ENCODE data around the gene GSTK1. TPM values are rescaled to one million over a fixed set of nuclear protein-coding genes. Genes with fewer than 3 reads are reported as not detected.
"Not testable (repeated sequence)": the region's sequence is repeated elsewhere in the genome, so short reads cannot be mapped to it uniquely, and the experiment has no call there.

The GSTK1 gene
- total RNA-seq, result 261 TPM

DNA sequence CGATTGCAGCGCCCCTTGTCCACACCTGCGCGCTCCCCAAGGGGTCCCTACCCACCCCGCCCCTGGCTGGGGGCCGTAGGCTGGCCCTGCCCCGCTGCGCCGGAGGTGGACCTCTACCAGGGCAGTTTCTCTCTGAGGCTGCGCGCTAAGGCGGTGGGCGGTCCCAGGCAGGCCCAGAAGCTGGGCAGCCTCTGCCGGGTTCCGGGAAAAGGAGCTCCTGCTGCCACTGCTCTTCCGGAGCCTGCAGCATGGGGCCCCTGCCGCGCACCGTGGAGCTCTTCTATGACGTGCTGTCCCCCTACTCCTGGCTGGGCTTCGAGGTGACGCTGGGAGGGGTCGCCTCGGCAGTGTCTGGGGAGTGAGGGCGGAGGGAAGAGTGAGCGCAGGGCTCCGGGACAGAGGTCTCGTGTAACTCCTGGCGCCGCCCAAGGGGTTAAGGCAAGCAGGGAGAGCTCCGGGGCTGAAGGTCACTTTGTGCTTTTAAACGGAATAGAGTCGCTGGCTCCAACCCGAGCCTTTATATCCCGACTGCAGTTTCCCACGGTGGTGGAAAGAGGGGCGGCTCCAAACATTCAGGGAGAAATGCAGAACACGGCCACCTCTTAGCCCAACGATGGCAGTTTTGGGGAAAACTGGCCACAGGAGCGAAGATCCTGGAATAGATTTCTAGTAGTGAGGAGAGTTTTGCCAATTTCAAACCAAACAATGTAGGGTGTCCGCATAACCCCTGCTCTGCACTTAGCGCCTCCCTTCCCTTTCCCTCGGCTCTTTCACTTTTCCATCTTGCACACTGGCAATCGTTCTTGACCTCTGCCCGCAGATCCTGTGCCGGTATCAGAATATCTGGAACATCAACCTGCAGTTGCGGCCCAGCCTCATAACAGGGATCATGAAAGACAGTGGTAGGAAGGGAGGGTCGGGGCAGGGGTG, at the start of gene GSTK1:
GSTK1 (plus strand) TSS at position 176 of the 930 bp plus-strand sequence; CDS start at position 249, 73 bp downstream.
- ATAC-seq, result peak; percentile 90
- peak; percentile 92 for DNase-seq (ENCODE audit: low spot score)

DNA sequence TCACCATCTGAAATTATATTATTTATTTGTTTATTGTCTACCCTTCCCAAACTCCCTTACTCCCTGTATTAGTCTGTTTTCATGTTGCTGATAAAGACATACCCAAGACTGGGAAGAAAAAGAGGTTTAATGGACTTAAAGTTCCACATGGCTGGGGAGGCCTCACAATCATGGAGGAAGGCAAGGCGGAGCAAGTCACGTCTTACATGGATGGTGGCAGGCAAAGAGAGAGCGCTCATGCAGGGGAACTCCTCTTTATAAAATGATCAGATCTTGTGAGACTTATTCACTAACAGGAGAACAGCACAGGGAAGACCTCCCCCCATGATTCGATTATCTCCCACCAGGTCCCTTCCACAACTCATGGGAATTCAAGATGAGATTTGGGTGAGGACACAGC, 49.8 kb upstream of the GSTK1 start:
- not testable (repeated sequence) for ATAC-seq

DNA sequence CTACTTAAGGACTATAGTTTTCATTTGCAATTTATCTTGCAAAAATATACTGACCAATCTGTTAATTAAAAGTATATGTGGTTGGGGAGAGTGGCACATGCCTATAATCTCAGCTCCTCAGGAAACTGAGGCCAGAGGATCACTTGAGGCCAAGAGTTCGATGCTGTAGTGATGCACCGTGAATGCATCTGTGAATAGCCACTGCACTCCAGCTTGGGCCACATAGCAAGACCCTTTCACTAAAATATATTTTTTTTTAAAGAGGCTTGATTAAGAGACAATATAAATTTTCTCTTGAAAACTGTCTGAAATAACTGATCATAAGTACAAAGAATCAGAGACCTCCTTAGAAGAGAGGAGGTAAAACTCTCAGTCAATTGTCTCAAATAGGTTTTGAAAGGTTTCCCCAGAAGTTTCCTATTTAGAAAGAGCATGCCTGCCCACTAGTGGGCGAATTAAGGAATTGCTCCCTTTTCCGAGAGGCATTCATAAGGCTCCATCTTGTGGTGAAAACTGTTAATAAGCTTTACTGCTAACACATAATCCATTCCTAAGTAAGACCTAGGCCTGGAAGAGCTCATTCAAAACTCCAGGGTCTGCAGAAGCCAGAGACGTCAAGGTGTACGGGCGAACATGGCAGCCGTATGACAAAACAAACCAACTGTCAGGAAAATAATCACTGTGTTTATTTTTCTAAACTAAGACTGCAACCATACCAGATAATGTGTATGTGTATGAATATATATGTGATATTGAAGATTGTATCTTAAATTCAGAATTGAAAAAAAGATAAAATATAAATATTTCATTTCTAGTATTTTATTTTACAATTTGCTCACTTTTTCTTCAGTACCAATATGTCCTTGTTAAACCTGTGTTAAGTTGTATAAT, 48.2 kb upstream of the GSTK1 start:
- DNase-seq (ENCODE audit: low spot score), result no peak
- peak; percentile 100 for ATAC-seq

More for the DNA sequence above, 49.8 kb upstream of the GSTK1 start:
- not testable (repeated sequence) for DNase-seq (ENCODE audit: low spot score)

DNA sequence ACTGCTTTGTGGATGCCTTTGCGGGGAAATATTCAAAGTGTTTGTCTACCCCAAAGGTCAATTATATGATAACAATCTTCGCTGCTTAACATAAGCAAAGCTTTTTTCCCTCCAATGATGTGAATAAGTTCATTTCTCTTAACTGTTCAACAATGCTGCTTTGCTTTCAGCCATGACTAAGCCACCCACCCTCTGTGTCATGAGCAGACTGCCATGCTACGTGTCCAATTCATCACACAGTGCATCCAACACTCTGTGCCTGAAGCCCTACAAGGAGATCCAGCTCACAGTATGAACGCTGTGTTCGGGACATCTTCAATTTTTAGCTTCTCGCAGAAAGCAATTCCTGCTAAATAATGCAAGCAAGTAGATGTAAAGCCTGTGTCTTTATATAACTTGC, 47.1 kb upstream of the GSTK1 start:
- ATAC-seq, result no peak

DNA sequence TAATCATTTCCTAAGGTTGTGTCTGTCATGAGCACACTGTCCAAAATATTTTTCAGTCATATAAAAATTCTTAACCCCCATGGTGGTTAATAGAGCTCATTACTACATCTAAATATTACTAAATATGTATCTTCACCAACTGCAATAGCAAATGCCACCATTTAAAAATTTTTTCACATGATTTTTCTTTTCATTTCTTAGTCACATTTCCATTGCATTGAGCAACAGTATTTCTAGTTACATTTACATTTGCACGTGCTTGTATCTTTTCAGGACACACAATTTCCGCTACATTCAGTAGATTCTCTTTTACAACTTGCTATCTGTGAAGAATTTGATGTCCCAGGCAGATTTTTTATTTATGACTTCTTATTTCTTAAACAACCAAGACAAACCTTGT, 46.6 kb upstream of the GSTK1 start:
- ATAC-seq (no peak), DNase-seq (ENCODE audit: low spot score) (no peak)

More for the DNA sequence above, 47.1 kb upstream of the GSTK1 start:
- DNase-seq (ENCODE audit: low spot score), result no peak

DNA sequence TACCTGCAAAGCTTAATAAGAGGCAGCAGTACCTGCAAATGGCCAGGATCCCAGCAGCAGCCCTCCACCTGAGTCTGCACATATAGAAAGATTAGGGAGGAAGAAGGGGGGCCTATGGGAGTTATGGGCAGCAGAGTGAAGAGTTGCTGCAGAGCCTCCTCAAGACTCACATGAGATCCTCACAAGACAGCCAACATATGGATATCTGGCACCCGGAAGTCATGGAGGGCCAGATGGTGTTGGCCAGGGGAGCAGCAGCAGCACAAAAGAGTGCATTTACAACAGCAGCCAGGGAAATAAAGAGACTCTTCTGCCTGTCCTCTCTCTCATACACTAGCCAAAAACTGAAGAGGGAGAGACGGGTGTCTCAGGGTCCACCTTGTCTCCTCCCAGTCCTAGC, 45.4 kb upstream of the GSTK1 start:
- ATAC-seq, result no peak
- no peak for DNase-seq (ENCODE audit: low spot score)

DNA sequence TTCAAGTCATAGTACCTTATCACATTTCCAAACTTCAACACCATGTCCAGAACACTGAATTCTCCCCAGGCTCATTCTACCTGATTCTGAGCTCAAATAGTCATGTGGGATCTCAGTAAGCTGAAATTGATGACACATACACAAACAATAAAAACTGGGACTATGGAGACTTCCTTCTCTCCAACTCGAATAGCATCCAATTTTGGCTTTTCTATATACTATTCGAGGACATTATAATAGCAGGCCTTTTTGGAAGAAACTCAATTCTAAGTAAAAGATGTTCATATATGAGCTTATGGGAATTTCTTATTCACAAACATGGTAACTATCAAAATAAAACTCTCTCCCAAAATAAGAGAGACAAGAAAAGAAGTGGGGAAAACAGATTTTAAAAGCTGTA, 42.0 kb upstream of the GSTK1 start:
- DNase-seq (ENCODE audit: low spot score), result no peak
- no peak for ATAC-seq

DNA sequence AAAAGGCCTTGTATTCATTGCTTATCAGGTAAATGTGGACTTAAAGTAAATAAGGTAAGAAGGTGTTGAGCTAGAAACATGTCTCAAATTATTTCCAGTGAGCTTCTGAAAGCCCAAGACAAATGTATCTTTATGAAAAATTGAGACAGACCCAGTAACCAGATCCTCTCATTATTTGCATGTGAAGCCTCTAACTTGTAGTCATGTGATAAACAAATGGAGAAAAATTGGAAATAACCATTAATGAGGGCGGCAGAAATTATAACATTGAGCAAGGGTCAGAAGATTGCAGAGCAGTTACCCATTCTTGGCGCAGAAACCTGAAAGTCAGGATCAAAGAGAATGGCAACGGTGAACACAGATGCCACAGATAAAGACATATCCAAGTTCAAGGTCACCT, 41.5 kb upstream of the GSTK1 start, which contains the start of gene TAS2R40:
TAS2R40 (plus strand) TSS at position 301 of the 400 bp plus-strand sequence; CDS start at position 343, 42 bp downstream.
- no peak for ATAC-seq
- no peak for DNase-seq (ENCODE audit: low spot score)

DNA sequence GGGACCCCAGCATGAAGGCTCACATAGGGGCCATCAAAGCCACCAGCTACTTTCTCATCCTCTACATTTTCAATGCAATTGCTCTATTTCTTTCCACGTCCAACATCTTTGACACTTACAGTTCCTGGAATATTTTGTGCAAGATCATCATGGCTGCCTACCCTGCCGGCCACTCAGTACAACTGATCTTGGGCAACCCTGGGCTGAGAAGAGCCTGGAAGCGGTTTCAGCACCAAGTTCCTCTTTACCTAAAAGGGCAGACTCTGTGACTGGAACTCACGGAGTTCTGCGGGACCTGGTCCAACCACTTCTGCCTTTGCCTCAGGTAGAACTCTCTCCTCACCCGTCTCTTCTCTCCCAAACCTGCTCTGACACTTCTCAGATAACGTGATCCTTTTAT, 40.5 kb upstream of the GSTK1 start:
- ATAC-seq (peak; percentile 20), DNase-seq (ENCODE audit: low spot score) (no peak)

DNA sequence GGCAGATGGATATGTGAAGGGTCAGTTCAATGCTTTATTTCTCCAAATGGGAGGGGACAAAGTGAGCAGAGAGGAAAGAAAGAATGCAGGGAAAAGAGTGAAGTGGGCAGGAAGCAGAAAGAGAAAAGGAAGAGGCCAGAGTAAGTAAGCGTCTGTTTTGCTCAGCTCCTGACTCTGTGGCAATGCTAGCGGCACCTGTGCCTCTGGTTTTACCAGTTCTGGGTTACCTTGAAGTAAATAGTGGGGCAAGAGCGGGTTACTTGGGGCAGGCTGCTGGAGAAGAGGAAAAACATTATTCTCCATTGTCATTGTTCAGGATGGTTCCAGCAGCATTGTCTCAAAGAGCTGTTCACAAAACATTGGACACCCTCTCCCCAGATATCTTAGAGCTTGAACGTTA, 39.5 kb upstream of the GSTK1 start:
- DNase-seq (ENCODE audit: low spot score), result no peak
- no peak for ATAC-seq

DNA sequence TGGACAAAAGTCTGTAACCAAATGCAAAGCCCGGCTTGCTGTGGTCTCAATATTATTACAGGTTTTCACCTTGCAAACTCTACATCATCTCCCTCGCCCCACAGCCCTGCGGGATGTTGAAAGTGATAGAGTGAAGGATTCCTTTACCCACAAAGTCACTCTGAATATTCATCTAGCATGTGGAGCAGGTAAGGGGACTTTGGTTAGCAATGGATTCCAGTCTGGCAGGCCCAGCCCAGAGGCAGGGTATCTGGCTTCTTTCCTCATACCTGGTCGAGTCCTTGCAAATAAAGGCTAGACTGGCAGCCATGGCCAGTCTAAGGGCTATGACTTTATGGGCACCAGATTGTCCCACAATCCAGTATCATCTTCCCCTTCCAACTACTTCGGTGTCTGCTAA, 38.2 kb upstream of the GSTK1 start:
- ATAC-seq (no peak), DNase-seq (ENCODE audit: low spot score) (no peak)

DNA sequence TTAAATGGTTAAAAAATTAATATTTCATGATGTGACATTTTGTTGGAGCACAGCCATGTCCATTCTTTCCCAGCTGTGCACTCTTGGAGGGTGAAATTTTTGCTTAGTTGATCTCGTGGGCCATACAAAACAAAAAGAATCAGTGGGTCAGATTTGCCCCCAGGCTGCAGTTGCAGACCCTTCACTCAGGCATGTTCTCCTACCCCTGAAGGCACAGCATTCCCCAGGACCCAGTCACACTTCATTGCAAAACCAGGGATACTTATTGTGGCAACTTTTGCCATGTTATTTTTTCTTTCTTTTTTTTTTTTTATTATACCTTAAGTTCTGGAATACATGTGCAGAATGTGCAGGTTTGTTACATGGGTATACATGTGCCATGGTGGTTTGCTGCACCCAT, 35.4 kb upstream of the GSTK1 start:
- ATAC-seq, result no peak
- no peak for DNase-seq (ENCODE audit: low spot score)

DNA sequence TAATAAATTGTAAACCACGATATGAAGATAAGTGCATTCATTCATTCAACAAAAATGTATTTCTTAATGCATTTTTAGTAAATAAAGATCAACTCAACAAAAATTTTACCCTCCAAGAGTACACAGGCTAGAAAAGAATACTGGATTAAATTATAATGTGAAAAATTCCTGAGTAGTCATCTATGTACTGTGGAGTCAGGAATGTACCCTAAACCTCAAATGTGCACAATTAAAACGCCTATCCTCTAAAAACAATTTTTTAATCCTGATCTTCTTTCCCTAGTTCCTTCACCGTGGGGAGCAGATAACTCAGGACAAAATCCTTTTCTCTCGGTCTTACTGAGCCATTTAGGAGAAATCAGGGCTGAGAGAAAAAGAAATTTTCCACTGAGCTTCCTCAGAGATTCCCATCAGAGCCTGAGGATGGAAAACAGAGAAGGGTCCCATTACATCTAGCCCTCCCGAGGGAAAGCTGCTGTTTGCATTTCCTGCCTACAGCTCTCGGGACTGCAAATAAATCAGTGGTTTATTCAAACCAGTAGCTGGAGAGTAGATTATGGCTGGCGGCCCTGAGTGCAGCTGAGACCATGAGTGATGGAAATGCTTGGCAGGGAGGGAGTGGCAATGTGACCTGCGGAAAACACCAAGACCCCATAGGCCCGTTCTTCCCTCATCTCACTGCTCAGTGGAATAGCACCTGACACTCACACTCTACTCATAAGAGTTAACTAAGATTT, 34.0 kb upstream of the GSTK1 start:
- no peak for DNase-seq (ENCODE audit: low spot score)
- ATAC-seq, result no peak

DNA sequence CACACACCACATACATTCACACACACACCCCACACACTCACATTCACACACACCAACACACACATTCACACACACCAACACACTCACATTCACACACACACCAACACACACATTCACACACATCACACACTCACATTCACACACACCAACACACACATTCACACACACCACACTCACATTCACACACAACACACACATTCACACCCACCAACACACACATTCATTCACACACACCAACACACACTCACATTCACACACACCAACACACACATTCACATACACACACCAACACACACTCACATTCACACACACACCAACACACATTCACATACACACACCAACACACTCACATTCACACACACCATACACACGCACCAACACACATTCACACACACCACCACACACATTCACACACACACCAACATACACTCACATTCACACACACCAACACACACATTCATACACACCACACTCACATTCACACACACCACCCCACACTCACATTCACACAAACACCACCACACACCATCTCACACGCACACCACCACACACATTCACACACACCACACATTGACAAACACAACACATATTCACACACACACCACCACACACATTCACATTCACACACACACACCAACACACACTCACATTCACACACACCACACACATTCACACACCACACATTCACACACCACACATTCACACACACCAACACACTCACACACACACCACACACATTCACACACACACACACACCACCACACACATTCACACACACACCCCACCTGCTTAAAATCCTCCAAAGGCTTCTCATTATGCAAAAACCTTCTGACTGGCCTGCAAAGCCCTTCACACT, 32.4 kb upstream of the GSTK1 start:
- DNase-seq (ENCODE audit: low spot score) (no peak), ATAC-seq (no peak)

DNA sequence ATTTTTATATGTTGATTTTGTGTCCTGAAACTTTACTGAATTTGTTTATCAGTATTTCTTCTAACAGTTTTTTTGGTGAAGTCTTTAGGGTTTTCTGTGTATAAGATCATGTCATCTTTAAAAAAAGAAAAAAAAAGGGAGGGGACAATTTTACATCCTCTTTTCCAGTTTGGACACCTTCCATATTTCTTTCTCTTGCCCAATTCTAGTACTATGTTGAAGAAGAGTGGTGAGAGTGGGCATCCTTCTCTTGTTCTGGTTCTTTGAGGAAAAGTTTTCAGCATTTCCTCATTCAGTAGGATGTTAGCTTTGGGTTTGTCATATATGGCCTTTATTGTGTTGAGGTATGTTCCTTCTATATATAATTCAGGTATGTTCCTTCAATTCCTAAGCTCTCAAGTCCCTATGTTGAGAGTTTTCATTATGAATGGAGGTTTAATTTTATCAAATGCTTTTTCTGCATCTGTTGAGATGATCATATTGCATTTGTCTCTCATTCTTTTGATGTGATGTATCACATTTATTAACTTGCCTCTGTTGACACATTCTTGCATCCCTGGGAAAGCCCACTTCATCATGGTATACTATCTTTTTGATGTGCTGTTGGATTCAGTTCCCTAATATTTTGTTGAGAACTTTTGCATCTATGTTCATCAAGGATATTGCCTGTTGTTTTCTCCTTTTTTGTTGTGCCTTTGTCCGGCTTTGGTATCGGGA, 29.3 kb upstream of the GSTK1 start:
- ATAC-seq (no peak), DNase-seq (ENCODE audit: low spot score) (no peak)

DNA sequence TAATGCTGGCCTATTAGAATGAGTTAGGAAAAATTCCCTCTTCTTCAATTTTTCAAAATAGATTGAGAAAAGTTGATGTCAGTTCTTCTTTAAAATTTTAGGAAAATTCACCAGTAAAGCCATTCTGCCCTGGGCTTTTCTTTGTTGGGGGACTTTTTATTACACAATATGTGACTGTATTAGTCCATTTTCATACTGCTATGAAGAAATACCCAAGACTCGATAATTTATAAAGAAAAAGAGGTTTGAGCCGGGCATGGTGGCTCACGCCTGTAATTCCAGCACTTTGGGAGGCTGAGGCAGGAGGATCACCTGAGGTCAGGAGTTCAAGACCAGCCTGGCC, 28.7 kb upstream of the GSTK1 start:
- DNase-seq (ENCODE audit: low spot score) (no peak), ATAC-seq (no peak)

DNA sequence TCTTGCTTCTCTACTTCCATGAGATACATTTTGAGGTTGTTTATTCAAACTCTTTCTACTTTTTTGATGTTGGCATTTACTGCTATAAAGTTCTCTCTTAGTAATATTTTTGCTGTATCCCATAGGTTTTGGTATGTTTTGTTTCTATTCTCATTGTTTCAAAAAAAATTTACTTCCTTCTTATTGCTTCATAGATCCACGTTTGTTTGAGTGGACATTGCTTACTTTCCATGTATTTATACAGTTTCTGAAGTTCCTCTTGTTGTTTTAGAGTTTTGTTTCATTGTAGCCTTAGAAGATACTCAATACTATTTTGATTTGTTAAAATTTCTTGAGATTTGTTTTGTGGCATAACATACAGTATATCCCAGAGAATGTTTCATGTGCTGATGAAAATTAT, 27.7 kb upstream of the GSTK1 start:
- ATAC-seq (no peak), DNase-seq (ENCODE audit: low spot score) (no peak)

DNA sequence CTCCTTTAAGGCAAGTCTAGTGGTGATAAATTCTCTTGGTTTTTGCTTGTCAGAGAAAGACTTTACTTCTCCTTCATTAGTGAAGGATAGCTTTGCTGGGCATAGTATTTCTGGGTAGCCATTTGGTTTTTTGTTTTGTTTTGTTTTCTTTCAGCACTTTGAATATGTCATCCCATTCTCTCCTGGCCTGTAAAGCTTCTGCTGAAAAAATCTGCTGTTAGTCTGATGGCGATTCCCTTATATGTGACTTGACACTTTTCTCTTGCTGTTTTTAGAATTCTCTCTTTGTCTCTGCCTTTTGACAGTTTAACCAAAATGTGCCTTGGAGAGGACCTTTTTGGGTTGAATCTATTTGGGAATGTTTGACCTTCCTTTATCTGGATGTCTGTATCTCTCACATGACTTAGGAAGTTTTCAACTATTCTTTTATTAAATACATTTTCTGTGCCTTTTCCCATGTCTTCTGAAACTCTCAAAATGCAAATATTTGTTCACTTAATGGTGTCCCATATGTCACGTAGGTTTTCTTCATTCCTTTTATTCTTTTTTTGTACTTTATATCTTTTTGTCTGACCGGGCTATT, 26.7 kb upstream of the GSTK1 start:
- ATAC-seq, result no peak
- no peak for DNase-seq (ENCODE audit: low spot score)

DNA sequence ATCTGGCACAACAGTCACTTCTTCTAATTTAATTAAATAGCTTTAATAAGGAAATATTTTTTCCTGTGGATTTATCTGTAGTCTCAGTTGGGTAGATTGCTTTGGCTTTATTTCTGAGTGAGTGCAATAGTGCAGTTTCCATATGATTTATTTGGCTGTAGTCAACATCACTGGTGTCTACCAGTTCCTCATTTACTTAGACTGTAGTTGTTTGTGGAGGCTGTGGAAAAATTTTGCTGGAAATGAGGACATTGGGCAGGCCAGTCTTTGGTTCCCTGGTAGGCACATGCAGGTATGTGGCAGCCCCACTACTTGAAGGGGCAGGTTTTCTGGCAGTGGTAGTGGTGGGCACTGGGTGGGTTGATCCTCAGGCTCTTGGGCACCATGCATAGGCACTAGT, 25.9 kb upstream of the GSTK1 start:
- ATAC-seq, result no peak
- no peak for DNase-seq (ENCODE audit: low spot score)
